ENCODE data around the gene CTNNBIP1. TPM values are rescaled to one million over a fixed set of nuclear protein-coding genes. Genes with fewer than 3 reads are reported as not detected.

The CTNNBIP1 gene
- total RNA-seq, 1 donor from 2014 or later, result 6.7 TPM

DNA sequence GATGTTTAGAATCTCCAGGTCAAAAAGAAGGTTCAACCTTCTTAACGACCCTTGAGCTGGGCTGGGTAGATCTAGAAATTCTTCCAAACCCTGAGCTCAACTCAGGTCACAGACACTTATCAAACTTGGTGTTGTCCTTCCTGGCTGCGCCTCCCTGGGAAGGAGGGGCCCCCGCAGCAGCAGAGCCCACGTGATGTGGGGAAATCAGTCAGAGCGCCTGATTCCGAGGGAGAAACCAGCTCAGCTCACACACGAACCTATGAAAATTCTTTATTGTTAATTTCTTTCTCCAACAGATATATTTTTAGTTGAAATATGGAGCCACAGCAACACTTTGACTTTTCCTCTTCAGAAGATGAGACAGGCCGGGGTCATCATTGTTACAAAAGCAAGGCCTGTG lies 62.0 kb downstream of the CTNNBIP1 start:
- Mint-ChIP-seq H3K27ac (peak overlapping the region; percentile 35), H3K9me3 (no peaks in the 10 kb centered on the region), H3K4me3 (no peak overlapping the region), H3K27me3 (no peaks in the 10 kb centered on the region), H3K4me1 (peaks cover 31% of the 10 kb centered on the region), H3K36me3 (ENCODE audit: low read depth) (no peaks in the 10 kb centered on the region)
- POLR2A ChIA-PET, result no interaction called here
- intact Hi-C loops (cut with micrococcal nuclease), result no loop called here
- DNase-seq (no peak), ATAC-seq (ENCODE audit: low read depth) (no peak)
- CTCF ChIA-PET, result no interaction called here
- TF ChIP-seq CTCF (IDR thresholded peaks at IDR 0.05), result no peak

DNA sequence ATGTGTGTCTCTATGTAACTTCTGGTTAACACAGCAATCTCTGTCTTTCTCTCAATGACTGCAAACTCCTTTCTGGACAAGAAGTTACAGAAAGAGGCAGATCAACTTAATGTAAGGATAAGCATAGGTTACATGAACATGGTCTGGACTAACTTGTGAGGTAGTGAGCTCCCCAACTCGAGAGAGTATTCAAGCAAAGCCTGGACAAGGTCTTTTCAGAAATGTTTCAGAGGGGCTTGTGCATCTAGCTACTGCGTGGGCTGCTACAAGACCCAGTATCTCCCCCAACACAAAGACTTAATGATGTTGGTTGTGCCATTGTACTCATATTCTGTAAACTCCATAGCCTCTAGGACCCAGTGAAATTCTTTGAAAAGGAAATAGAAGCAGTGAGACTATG lies 62.8 kb downstream of the CTNNBIP1 start:
- Mint-ChIP-seq H3K36me3 (ENCODE audit: low read depth) (no peaks in the 10 kb centered on the region), H3K27ac (no peak overlapping the region), H3K4me3 (no peak overlapping the region), H3K9me3 (no peaks in the 10 kb centered on the region), H3K27me3 (no peaks in the 10 kb centered on the region), H3K4me1 (peaks cover 31% of the 10 kb centered on the region)
- intact Hi-C loops (cut with micrococcal nuclease), result no loop called here
- CTCF ChIA-PET, result no interaction called here
- POLR2A ChIA-PET, result interaction anchor here (0.5 kb wide), 1 partner anchor 63 kb away, joined by 6 read pairs; no protein-coding TSS in a partner anchor
- ATAC-seq (ENCODE audit: low read depth) (no peak), DNase-seq (no peak)
- no peak for TF ChIP-seq CTCF (IDR thresholded peaks at IDR 0.05)

GRCh38 chr1:9846611-9847171 lies 63.4 kb downstream of the CTNNBIP1 start:
- Mint-ChIP-seq H3K9me3 (no peaks in the 10 kb centered on the region), H3K4me3 (no peak overlapping the region), H3K4me1 (peaks cover 28% of the 10 kb centered on the region), H3K36me3 (ENCODE audit: low read depth) (no peaks in the 10 kb centered on the region), H3K27ac (no peak overlapping the region), H3K27me3 (no peaks in the 10 kb centered on the region)
- ChIA-PET CTCF (no interaction called here), POLR2A (interaction anchor here (0.5 kb wide), 1 partner anchor 62 kb away, joined by 6 read pairs; no protein-coding TSS in a partner anchor)
- no peak for ATAC-seq (ENCODE audit: low read depth)
- no peak for TF ChIP-seq CTCF (IDR thresholded peaks at IDR 0.05)
- DNase-seq, result no peak
- intact Hi-C loops (cut with micrococcal nuclease), result no loop called here

DNA sequence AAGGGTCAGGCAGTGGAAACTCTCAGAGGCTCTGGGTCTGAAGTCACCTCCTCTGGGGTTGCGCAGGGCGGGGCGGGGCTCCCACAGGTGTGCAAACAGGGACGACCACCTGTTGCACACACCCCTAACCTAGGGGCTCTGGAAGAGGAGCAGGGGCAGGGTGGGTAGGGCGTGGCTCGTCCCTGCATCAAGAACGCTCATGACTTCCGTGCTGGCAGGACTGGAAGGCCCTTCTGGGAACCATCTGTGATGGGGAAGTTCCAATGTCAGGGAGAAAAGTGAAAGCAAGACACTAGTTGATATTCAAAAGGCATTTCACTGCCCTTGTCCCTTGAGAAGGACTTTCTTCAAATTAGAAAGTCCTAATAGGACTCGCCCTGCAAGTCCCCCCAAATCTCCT lies 64.2 kb downstream of the CTNNBIP1 start:
- Mint-ChIP-seq H3K9me3 (no peaks in the 10 kb centered on the region), H3K27me3 (no peaks in the 10 kb centered on the region), H3K27ac (no peak overlapping the region), H3K36me3 (ENCODE audit: low read depth) (no peaks in the 10 kb centered on the region), H3K4me1 (peaks cover 22% of the 10 kb centered on the region), H3K4me3 (no peak overlapping the region)
- ATAC-seq (ENCODE audit: low read depth), result no peak
- DNase-seq, result no peak
- intact Hi-C loops (cut with micrococcal nuclease), result no loop called here
- CTCF ChIA-PET, result no interaction called here
- POLR2A ChIA-PET, result interaction anchor here (0.7 kb wide), 2 partner anchors 45 to 250 kb away, joined by 6 to 10 read pairs; no protein-coding TSS in a partner anchor
- no peak for TF ChIP-seq CTCF (IDR thresholded peaks at IDR 0.05)

DNA sequence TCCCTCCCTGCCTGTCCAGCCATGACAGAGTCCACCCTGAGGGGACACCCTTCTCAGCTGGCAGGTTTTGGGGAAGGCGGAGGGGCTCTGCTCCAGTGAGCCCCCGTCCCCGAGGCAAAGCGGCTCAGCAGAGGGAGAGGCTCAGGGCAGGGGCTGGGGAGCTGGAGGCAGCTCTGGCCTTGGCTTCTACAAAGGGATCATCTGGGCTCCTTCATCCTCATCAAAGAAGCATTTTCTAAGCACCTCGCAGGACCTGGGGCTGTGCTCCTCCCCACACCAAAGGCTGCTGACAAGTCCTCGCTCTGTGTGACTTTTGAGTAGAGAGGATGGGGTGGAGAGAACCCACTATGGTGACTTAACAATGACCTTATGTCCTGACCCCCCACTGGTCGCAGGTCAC lies 65.3 kb downstream of the CTNNBIP1 start:
- Mint-ChIP-seq H3K27ac (no peak overlapping the region), H3K27me3 (no peaks in the 10 kb centered on the region), H3K9me3 (no peaks in the 10 kb centered on the region), H3K36me3 (ENCODE audit: low read depth) (no peaks in the 10 kb centered on the region), H3K4me3 (no peak overlapping the region), H3K4me1 (peaks cover 13% of the 10 kb centered on the region)
- no peak for DNase-seq
- TF ChIP-seq CTCF (IDR thresholded peaks at IDR 0.05), result no peak
- intact Hi-C loops (cut with micrococcal nuclease), result no loop called here
- ChIA-PET CTCF (no interaction called here), POLR2A (no interaction called here)
- no peak for ATAC-seq (ENCODE audit: low read depth)

Data from activated B cell treated with CpG ODN at 0.5 μM for 24 hours (primary cell).